Stimulated activated naive CD8-positive, alpha-beta T cell treated with anti-CD3 and anti-CD28 coated beads, Interleukin-15, amount 100 ng/mL, for 72 hours (primary cell): ENCODE data around the gene CADPS.

ENCODE experiments used
- ATAC-seq: fragments of 150-1000 bp; cut with Tn5 transposase; 2 replicates; pipeline ENCODE4 v1.10.0; 2021; ENCODE audit warnings: mild to moderate bottlenecking, moderate library complexity
- DNase-seq, 2 donors: peaks; one replicate each; pipeline ENCODE4 v3.0.0; 2021 to 2022
- H3K27ac Mint-ChIP-seq, 2 donors: one replicate each; pipeline ENCODE4 v1.8.0; 2022; ENCODE audit warnings: mild to moderate bottlenecking in 2 of 2, mixed read lengths in 2 of 2, moderate library complexity in 2 of 2
- H3K27me3 Mint-ChIP-seq: one replicate; pipeline ENCODE4 v1.8.0; 2022; ENCODE audit warnings: mixed read lengths
- H3K4me1 Mint-ChIP-seq: one replicate; pipeline ENCODE4 v1.8.0; 2022; ENCODE audit warnings: mild to moderate bottlenecking, mixed read lengths
- H3K4me3 Mint-ChIP-seq, 2 donors: one replicate each; pipeline ENCODE4 v1.8.0; 2022; ENCODE audit warnings: mild to moderate bottlenecking in 2 of 2, mixed read lengths in 2 of 2, moderate library complexity in 1 of 2
- H3K9me3 Mint-ChIP-seq, 2 donors: one replicate each; pipeline ENCODE4 v1.8.0; 2022; ENCODE audit warnings: mixed read lengths in 2 of 2

Gene CADPS

DNA sequence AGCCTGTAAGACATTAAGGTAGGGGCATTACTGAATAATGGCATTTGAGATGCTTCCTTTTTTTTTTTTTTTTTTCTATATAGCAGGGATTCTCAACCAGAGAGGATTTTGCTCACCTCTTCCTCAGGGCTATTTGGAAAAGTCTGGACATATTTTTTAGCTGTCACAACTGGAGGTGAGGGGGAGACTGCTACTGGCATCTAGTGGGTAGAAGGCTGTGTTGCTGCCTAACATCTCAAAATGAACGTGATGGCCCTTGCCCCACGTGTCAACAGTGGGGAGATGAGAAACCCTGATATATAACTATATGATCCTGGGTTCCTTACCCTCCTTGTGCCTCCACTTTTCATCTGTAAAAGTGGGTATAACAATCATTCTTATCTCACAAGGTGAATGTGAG, 71.9 kb downstream of the CADPS start:
- Mint-ChIP-seq H3K9me3 (no peaks in the 10 kb centered on the region), H3K4me1 (no peaks in the 10 kb centered on the region), H3K4me3 (no peak overlapping the region), H3K27me3 (no peaks in the 10 kb centered on the region), H3K27ac (no peak overlapping the region)
- ATAC-seq (no peak), DNase-seq (no peak)

GRCh38 chr3:62798000-62798399, 77.2 kb downstream of the CADPS start:
- ATAC-seq (no peak), DNase-seq (no peak)
- Mint-ChIP-seq H3K27ac (no peak overlapping the region), H3K27me3 (no peaks in the 10 kb centered on the region), H3K4me3 (no peak overlapping the region), H3K9me3 (peaks cover 0 to 13% of the 10 kb centered on the region in 2 donors), H3K4me1 (no peaks in the 10 kb centered on the region)

GRCh38 chr3:62797132-62797531, 78.1 kb downstream of the CADPS start:
- H3K27me3 Mint-ChIP-seq = no peaks in the 10 kb centered on the region
- H3K9me3 Mint-ChIP-seq = peaks cover 0 to 13% of the 10 kb centered on the region in 2 donors
- no peak for ATAC-seq
- H3K4me3 Mint-ChIP-seq = no peak overlapping the region
- H3K27ac Mint-ChIP-seq = no peak overlapping the region
- DNase-seq = no peak
- no peaks in the 10 kb centered on the region for H3K4me1 Mint-ChIP-seq

DNA sequence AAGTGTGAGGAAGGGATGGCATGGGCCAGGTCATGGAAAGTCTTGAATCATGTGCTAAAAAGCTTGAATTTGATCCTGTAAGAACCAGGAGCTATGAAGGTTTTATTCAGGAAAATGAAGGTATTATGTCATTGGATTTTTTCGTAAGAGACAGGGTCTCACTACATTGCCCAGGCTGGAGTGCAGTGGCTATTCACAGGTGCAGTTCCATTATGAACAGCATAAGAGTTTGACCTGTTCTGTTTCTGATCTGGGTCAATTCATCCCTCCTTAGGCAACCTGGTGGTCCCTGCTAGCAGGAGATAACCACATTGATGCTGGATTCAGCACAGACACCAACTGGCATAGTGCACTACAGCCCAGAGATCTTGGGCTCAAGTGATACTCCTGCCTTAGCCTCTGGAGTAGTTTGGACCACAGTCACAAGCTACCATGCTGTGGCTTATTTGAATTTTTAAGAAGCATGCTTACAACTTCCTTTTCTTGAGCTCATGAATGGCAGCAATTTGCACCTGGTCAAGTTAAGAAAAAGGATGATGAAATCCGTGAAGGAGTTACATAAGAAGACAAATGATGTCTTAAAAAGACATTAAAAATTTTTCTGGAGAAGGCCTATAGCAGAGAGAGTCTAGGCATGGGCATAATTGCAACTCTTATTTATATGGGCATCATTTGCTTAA, 79.1 kb downstream of the CADPS start:
- Mint-ChIP-seq H3K27ac (peak overlapping the region in 1 of 2 donors; percentile 83), H3K4me3 (no peak overlapping the region), H3K27me3 (no peaks in the 10 kb centered on the region), H3K9me3 (peaks cover 0 to 13% of the 10 kb centered on the region in 2 donors), H3K4me1 (no peaks in the 10 kb centered on the region)
- DNase-seq = no peak
- ATAC-seq = no peak

DNA sequence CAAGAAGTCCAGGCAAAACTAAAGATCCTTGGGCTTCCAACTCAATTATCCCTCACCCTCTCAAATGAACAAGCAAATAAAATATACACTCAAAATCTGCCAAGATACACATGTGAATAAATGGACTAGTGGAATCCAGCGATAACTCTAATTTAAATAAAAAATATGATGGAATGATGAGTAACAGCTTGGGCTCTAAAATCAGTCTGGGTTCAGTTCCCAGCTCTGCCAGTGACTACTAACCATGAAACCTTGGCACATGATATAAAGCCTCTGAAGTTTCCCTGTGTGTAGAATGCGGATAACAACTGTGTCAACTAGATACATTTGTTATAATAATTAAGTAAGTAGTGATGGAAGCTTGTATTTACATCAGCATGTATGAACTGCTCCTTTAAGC, 81.3 kb downstream of the CADPS start:
- no peak for ATAC-seq
- Mint-ChIP-seq H3K27me3 (no peaks in the 10 kb centered on the region), H3K4me1 (no peaks in the 10 kb centered on the region), H3K27ac (no peak overlapping the region), H3K9me3 (peaks cover 0 to 13% of the 10 kb centered on the region in 2 donors), H3K4me3 (no peak overlapping the region)
- DNase-seq = no peak

DNA sequence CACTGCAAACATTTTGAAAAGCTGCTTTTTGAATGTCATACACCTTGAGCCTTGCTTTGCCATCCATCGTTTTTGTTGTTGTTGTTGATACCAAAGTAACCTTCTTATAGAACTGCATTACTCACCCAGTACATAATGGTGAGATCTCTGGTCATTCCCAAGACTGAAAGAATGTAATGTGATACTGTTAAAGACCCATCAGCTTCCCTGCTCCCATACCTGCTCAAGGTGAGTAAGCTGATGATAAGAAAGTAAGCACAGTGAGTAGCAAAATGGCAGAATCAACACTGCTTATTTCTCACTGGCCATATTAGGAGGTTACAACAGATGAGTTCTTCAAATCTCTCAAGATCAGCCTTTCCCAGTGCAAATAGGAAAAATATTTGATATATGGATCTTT, 89.8 kb downstream of the CADPS start:
- no peaks in the 10 kb centered on the region for H3K27me3 Mint-ChIP-seq
- DNase-seq = no peak
- no peak overlapping the region for H3K4me3 Mint-ChIP-seq
- no peak overlapping the region for H3K27ac Mint-ChIP-seq
- ATAC-seq = no peak
- no peaks in the 10 kb centered on the region for H3K4me1 Mint-ChIP-seq
- H3K9me3 Mint-ChIP-seq = no peaks in the 10 kb centered on the region

- DNase-seq (no peak), ATAC-seq (no peak)
- H3K4me3 Mint-ChIP-seq = no peak overlapping the region
- H3K9me3 Mint-ChIP-seq = peaks cover 0 to 4% of the 10 kb centered on the region in 2 donors
- H3K4me1 Mint-ChIP-seq = no peaks in the 10 kb centered on the region
- no peak overlapping the region for H3K27ac Mint-ChIP-seq
- H3K27me3 Mint-ChIP-seq = no peaks in the 10 kb centered on the region
Measured at GRCh38 chr3:62781121-62781520, 94.1 kb downstream of the CADPS start.

DNA sequence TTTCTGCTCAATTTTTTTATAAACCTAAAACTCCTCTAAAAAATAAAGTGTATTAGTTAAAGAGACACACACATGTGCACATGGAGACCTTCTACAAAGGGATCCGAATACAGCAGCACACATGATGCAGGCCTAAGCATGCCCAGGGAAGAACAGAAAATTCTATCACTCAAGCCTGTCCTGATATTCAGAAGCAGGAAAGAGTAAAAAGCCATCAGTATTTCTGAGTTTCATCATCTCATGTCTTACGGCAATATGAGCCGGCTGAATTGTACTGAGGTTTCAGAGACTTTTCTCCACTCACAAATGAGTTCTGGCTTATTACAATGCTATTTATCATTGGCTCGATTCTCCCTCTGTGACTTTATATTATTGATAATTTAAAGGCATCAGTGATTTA, 97.5 kb downstream of the CADPS start:
- no peak overlapping the region for H3K27ac Mint-ChIP-seq
- H3K4me3 Mint-ChIP-seq = no peak overlapping the region
- no peaks in the 10 kb centered on the region for H3K4me1 Mint-ChIP-seq
- peaks cover 0 to 4% of the 10 kb centered on the region in 2 donors for H3K9me3 Mint-ChIP-seq
- ATAC-seq (no peak), DNase-seq (no peak)
- H3K27me3 Mint-ChIP-seq = no peaks in the 10 kb centered on the region

DNA sequence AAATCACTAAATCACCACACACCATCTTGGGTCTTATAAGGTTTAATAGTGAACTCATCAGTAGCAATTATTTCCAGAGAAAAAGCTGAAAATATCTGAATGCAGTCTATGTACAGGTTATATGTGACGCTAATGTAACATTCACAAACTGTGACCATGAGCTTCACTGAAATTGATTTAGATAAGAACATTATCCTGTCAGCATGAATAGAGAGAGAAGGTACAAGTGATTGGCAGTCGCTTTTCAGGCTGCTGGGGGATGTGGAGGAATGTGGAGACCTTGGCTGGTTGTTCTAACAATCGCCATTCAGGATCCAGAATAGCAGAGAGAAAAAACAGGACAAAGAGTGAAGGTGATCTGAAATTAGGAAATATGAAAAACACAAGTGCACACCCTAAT, 98.1 kb downstream of the CADPS start:
- DNase-seq (no peak), ATAC-seq (no peak)
- peak overlapping the region in 1 of 2 donors; percentile 67 for H3K27ac Mint-ChIP-seq
- no peaks in the 10 kb centered on the region for H3K27me3 Mint-ChIP-seq
- no peak overlapping the region for H3K4me3 Mint-ChIP-seq
- peaks cover 0 to 4% of the 10 kb centered on the region in 2 donors for H3K9me3 Mint-ChIP-seq
- no peaks in the 10 kb centered on the region for H3K4me1 Mint-ChIP-seq

GRCh38 chr3:62774221-62774620, 101.0 kb downstream of the CADPS start:
- peaks cover 0 to 4% of the 10 kb centered on the region in 2 donors for H3K9me3 Mint-ChIP-seq
- no peaks in the 10 kb centered on the region for H3K27me3 Mint-ChIP-seq
- H3K4me3 Mint-ChIP-seq = no peak overlapping the region
- H3K27ac Mint-ChIP-seq = no peak overlapping the region
- ATAC-seq (no peak), DNase-seq (no peak)
- no peaks in the 10 kb centered on the region for H3K4me1 Mint-ChIP-seq

- Mint-ChIP-seq H3K4me3 (no peak overlapping the region), H3K9me3 (peaks cover 0 to 1% of the 10 kb centered on the region in 2 donors), H3K4me1 (no peaks in the 10 kb centered on the region), H3K27me3 (no peaks in the 10 kb centered on the region), H3K27ac (no peak overlapping the region)
- DNase-seq (no peak), ATAC-seq (no peak)
Measured at GRCh38 chr3:62771331-62772072, 103.7 kb downstream of the CADPS start.

GRCh38 chr3:62768896-62769295, 106.3 kb downstream of the CADPS start:
- Mint-ChIP-seq H3K27ac (no peak overlapping the region), H3K27me3 (no peaks in the 10 kb centered on the region), H3K4me1 (no peaks in the 10 kb centered on the region), H3K9me3 (no peaks in the 10 kb centered on the region), H3K4me3 (no peak overlapping the region)
- no peak for ATAC-seq
- no peak for DNase-seq

GRCh38 chr3:62761711-62762110, 113.5 kb downstream of the CADPS start:
- ATAC-seq = no peak

GRCh38 chr3:62761311-62761710, 113.9 kb downstream of the CADPS start:
- Mint-ChIP-seq H3K27ac (no peak overlapping the region), H3K27me3 (no peaks in the 10 kb centered on the region), H3K4me3 (no peak overlapping the region), H3K9me3 (peaks cover 0 to 19% of the 10 kb centered on the region in 2 donors), H3K4me1 (no peaks in the 10 kb centered on the region)
- ATAC-seq (no peak), DNase-seq (no peak)

More at GRCh38 chr3:62761711-62762110, 113.5 kb downstream of the CADPS start:
- Mint-ChIP-seq H3K4me1 (no peaks in the 10 kb centered on the region), H3K27me3 (no peaks in the 10 kb centered on the region), H3K9me3 (peaks cover 0 to 15% of the 10 kb centered on the region in 2 donors), H3K4me3 (no peak overlapping the region), H3K27ac (no peak overlapping the region)
- no peak for DNase-seq

DNA sequence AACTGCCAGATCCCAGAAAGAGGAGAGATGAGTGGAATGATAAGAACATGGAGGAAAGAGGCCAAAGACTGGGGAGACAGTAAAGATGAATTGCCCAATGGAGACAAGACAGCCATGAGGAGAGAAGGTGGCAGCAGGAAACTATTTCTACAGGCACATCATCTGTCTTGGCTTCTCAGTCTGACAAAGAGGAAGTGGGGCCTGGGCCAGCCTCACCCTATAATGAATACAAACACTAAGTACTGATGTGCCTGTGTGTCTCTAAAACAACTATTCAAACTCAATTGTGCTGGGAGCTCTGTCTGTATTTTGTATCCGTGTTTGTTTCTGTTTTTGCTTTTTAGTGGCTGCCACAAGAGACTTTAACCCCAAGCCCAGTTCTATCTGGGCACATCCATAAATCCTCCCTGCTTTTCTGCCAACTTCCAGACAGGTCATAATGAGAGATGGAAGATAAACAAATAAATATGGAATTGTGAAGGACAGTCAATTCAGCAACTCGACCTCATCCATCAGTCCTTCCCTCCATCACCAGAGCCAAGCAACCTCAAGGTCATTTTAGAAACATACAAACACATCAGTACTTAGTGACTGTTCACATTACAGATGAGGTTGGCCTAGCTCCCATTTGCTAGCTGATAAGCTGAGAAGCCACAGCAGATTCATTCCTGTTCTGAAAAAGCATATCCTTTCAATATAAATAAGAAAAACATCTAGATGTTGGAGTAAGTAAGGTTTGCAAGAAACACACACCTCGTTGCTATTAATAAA, 116.7 kb downstream of the CADPS start:
- Mint-ChIP-seq H3K9me3 (peaks cover 0 to 21% of the 10 kb centered on the region in 2 donors), H3K4me1 (no peaks in the 10 kb centered on the region), H3K4me3 (no peak overlapping the region), H3K27ac (no peak overlapping the region), H3K27me3 (no peaks in the 10 kb centered on the region)
- ATAC-seq = no peak
- no peak for DNase-seq

GRCh38 chr3:62757045-62757444, 118.2 kb downstream of the CADPS start:
- Mint-ChIP-seq H3K27me3 (no peaks in the 10 kb centered on the region), H3K4me1 (no peaks in the 10 kb centered on the region), H3K27ac (no peak overlapping the region), H3K9me3 (peaks cover 0 to 21% of the 10 kb centered on the region in 2 donors), H3K4me3 (no peak overlapping the region)
- DNase-seq (no peak), ATAC-seq (no peak)
